GM12878 (cell line): ENCODE measurements around the gene LACRT. TPM values are rescaled to one million over a fixed set of nuclear protein-coding genes. Genes with fewer than 3 reads are reported as not detected.

Experiments
- ATAC-seq: fragments of 200-7000 bp; cut with Tn5 transposase; 3 replicates; pipeline ENCODE4 v1.9.1; 2020; ENCODE audit warnings: mild to moderate bottlenecking, moderate library complexity
- BruUV-seq: library from RNA; stranded (reverse); fragments of 400-500 nt; replicated peaks from 2 replicates; lab custom pipeline; 2021; lab: Mats Ljungman, UMichigan
- CTCF ChIA-PET: fragments of 300-600 bp; sonication (Branson Sonifier 250); formaldehyde crosslinking; extraction: SDS; loops from one replicate; lab custom pipeline; 2021; ENCODE audit warnings: inconsistent platforms; lab: Yijun Ruan, JAX
- POLR2A ChIA-PET: fragments of 350-600 bp; formaldehyde crosslinking; extraction: SDS; loops from one replicate; lab custom pipeline; 2021; ENCODE audit warnings: inconsistent platforms; lab: Charles Lee
- RAD21 ChIA-PET: fragments of 300-600 bp; sonication (Branson Sonifier 250); formaldehyde crosslinking; loops from one replicate; lab custom pipeline; 2023; ENCODE audit warnings: antibody characterized with exemption; ENCODE audit not compliant: unreplicated experiment; lab: Charles Lee
- SMC1A ChIA-PET: fragments of 300-600 bp; sonication (Branson Sonifier 250); formaldehyde crosslinking; loops from one replicate; lab custom pipeline; 2023; ENCODE audit not compliant: unreplicated experiment, uncharacterized antibody; lab: Charles Lee
- DNase-seq: peaks from one replicate; pipeline ENCODE4 v3.0.0-alpha.2; 2011; ENCODE audit warnings: low read depth, low spot score
- FAIRE-seq: peaks from 3 replicates; lab custom pipeline; 2011; peaks lifted over from hg19 to GRCh38; lab: Jason Lieb, UNC
- H2AFZ ChIP-seq: 2 replicates; pipeline ENCODE4 v1.6.0; 2011; ENCODE audit warnings: low read depth, low read length, control low read depth; ENCODE audit not compliant: control insufficient read depth
- H3K27ac ChIP-seq: 2 replicates; pipeline ENCODE4 v1.5.1; 2011; ENCODE audit warnings: control low read depth; ENCODE audit not compliant: control insufficient read depth, insufficient read depth
- H3K27me3 ChIP-seq, 2 experiments: replicated peaks in 1 of 2; 2 replicates each; pipeline versions ENCODE4 v1.6.0 to v1.6.1; 2011; ENCODE audit warnings: low read length in 1 of 2; ENCODE audit not compliant: control insufficient read depth in 2 of 2, insufficient read depth in 2 of 2
- H3K36me3 ChIP-seq, 2 experiments: 2 replicates each; pipeline ENCODE4 v1.5.1; 2011; ENCODE audit warnings: low read length in 1 of 2; ENCODE audit not compliant: control insufficient read depth in 2 of 2, insufficient read depth in 2 of 2
- H3K4me1 ChIP-seq: 2 replicates; pipeline ENCODE4 v1.6.1; 2011; ENCODE audit warnings: mild to moderate bottlenecking, low read length, moderate library complexity, mixed read lengths; ENCODE audit not compliant: control insufficient read depth, insufficient read depth
- H3K4me2 ChIP-seq: 2 replicates; pipeline ENCODE4 v1.6.0; 2011; ENCODE audit warnings: control low read depth; ENCODE audit not compliant: control insufficient read depth, insufficient read depth
- H3K4me3 ChIP-seq: fragments of 200-600 bp; sonication (generic); 2 replicates; pipeline ENCODE4 v1.5.1; 2016
- H3K79me2 ChIP-seq: 2 replicates; pipeline ENCODE4 v1.6.0; 2011; ENCODE audit warnings: low read length; ENCODE audit not compliant: control insufficient read depth, insufficient read depth
- H3K9ac ChIP-seq: 2 replicates; pipeline ENCODE4 v1.8.0; 2011; ENCODE audit warnings: low read length, control low read depth, mixed read lengths; ENCODE audit not compliant: control insufficient read depth, insufficient read depth
- H3K9me3 ChIP-seq: replicated peaks from 3 replicates; pipeline ENCODE4 v1.5.1; 2011; ENCODE audit warnings: mild to moderate bottlenecking, low read length; ENCODE audit not compliant: control insufficient read depth, insufficient read depth
- H4K20me1 ChIP-seq: 2 replicates; pipeline ENCODE4 v1.6.0; 2011; ENCODE audit not compliant: control insufficient read depth, insufficient read depth
- CHD2 ChIP-seq: IDR thresholded peaks from 2 replicates; pipeline ENCODE4 v1.6.1; 2011; ENCODE audit warnings: low read depth, low read length, improper control_type of control experiment, borderline replicate concordance
- CHD4 ChIP-seq: fragments of 200-600 bp; sonication (generic); IDR thresholded peaks from 2 replicates; pipeline ENCODE4 v1.6.1; 2016; ENCODE audit warnings: mild to moderate bottlenecking
- EGR1 ChIP-seq, 2 experiments: IDR thresholded peaks; 1 replicate in 1 of 2; 2 replicates in 1 of 2; pipeline ENCODE4 v1.6.1; 2011 to 2012; ENCODE audit warnings: low read depth in 2 of 2, low read length in 2 of 2, borderline replicate concordance in 1 of 2, mild to moderate bottlenecking in 1 of 2, moderate library complexity in 1 of 2
- GABPA ChIP-seq: IDR thresholded peaks from 2 replicates; pipeline ENCODE4 v1.6.1; 2014; ENCODE audit warnings: antibody characterized with exemption, low read depth, mild to moderate bottlenecking, inconsistent platforms
- IRF4 ChIP-seq: IDR thresholded peaks from 2 replicates; pipeline ENCODE4 v1.6.1; 2011; ENCODE audit warnings: low read depth, low read length
- KDM1A ChIP-seq: fragments of 200-600 bp; sonication (generic); IDR thresholded peaks from 2 replicates; pipeline ENCODE4 v1.6.1; 2016; ENCODE audit warnings: borderline replicate concordance
- RCOR1 ChIP-seq: conservative IDR thresholded peaks from 2 replicates; pipeline ENCODE4 v1.6.1; 2012; ENCODE audit warnings: low read depth, low read length, improper control_type of control experiment
- ZBED1 ChIP-seq: IDR thresholded peaks from 2 replicates; pipeline ENCODE4 v1.6.1; 2016; ENCODE audit warnings: borderline replicate concordance
- WGBS: methylation state at CpG from one replicate; pipeline ENCODE4 v1.1.6; 2016; ENCODE audit warnings: low lambda C conversion rate; ENCODE audit not compliant: insufficient replicate concordance, insufficient coverage; ENCODE audit errors: missing lambda C conversion rate; 5-methylcytosine and 5-hydroxymethylcytosine counted together
- in situ Hi-C: fragments of 300-500 bp; cut with MboI; formaldehyde crosslinking; loops from 9 replicates; pipeline ENCODE4 v1.14.3; 2018; ENCODE audit warnings: mixed read lengths
- intact Hi-C: fragments of 100-400 bp; cut with micrococcal nuclease; formaldehyde crosslinking; loops from one replicate; pipeline ENCODE4 v1.14.2; 2022; ENCODE audit not compliant: unreplicated experiment
- polyA plus RNA-seq, 11 experiments: library from polyadenylated mRNA; depleted of rRNA in 4 of 11; unstranded in 6 of 11; stranded (reverse) in 5 of 11; fragments of >200 nt; fragmentation: Nextera tagmentation in 4 of 11; fragmentation: Illumina TruSeq in 1 of 11; extraction: Ambion mirVana in 4 of 11; extraction: Trizol in 1 of 11; gene quantifications; 1 replicate in 1 of 11; 2 replicates in 10 of 11; pipeline versions ENCODE4 v1.2.1 to v1.2.3, GENCODE V29; 2011 to 2016; ENCODE audit warnings: inconsistent platforms in 2 of 11, missing spikeins in 2 of 11, low read depth in 1 of 11
- total RNA-seq, 4 experiments: library from RNA; depleted of rRNA in 3 of 4; stranded (reverse); fragments of >200 nt in 3 of 4; fragmentation: Illumina TruSeq in 1 of 4; extraction: Trizol in 1 of 4; gene quantifications; 2 replicates each; pipeline versions ENCODE4 v1.2.1 to v1.2.3, GENCODE V29; 2013 to 2021

Gene LACRT
- total and polyA plus RNA-seq, 10 of the 15 experiments (the other 5 are each of a cell fraction or from before 2014, with no cell fraction given) = not detected

GRCh38 chr12:54602661-54603060 lies 32.0 kb downstream of the LACRT start:
- Histone ChIP-seq H3K27ac (no peak overlapping the region), H3K4me1 (no peaks in the 10 kb centered on the region), H3K4me3 (no peak overlapping the region), H4K20me1 (no peaks in the 10 kb centered on the region), H3K4me2 (no peak overlapping the region), H3K9me3 (no peaks in the 10 kb centered on the region), H3K9ac (no peak overlapping the region), H3K36me3 (no peaks in the 10 kb centered on the region), H3K79me2 (no peaks in the 10 kb centered on the region), H2AFZ (no peak overlapping the region), H3K27me3 (no peaks in the 10 kb centered on the region; a peak in 1 of 4 replicates)
- no TSS peak for BruUV-seq
- POLR2A ChIA-PET = no interaction called here
- TF ChIP-seq CHD4 (no peak), EGR1 (IDR thresholded peaks at IDR 0.05; ENCODE audit: borderline replicate concordance in 1 of 2, low read depth in 2 of 2, low read length in 2 of 2) (no peak), IRF4 (no peak), ZBED1 (no peak), CHD2 (no peak), GABPA (no peak)
- 47% methylated on average over 2 of the region's 2 CpGs for WGBS
- no peak for FAIRE-seq
- DNase-seq = no peak
- CTCF ChIA-PET = interaction anchor here (0.6 to 6.3 kb wide), 8 partner anchors 9 to 147 kb away, joined by 3 to 45 read pairs (median 4); no protein-coding TSS in a partner anchor
- RAD21 ChIA-PET = no interaction called here
- in situ Hi-C loops (no loop called here), intact Hi-C loops (loop anchor here (2.0 to 5.0 kb wide), 2 partner anchors 355 to 470 kb away; no protein-coding TSS in a partner anchor)
- no peak for ATAC-seq
- SMC1A ChIA-PET = no interaction called here

- intact Hi-C loops = loop anchor here (2.0 to 5.0 kb wide), 2 partner anchors 355 to 471 kb away; no protein-coding TSS in a partner anchor
- RAD21 ChIA-PET = no interaction called here
- Histone ChIP-seq H3K27ac (no peak overlapping the region), H3K4me3 (no peak overlapping the region), H4K20me1 (no peaks in the 10 kb centered on the region), H3K79me2 (no peaks in the 10 kb centered on the region), H3K4me1 (no peaks in the 10 kb centered on the region), H3K36me3 (no peaks in the 10 kb centered on the region), H3K9me3 (no peaks in the 10 kb centered on the region), H3K4me2 (no peak overlapping the region), H3K9ac (no peak overlapping the region), H3K27me3 (no peaks in the 10 kb centered on the region; a peak in 1 of 4 replicates), H2AFZ (no peak overlapping the region)
- 10% methylated on average over 4 of the region's 4 CpGs for WGBS
- 0 out of 3 replicates have a peak, but pooled peaks have one; percentile 31 for ATAC-seq
- SMC1A ChIA-PET = interaction anchor here (0.8 kb wide), 1 partner anchor 9 kb away, joined by 4 read pairs; no protein-coding TSS in a partner anchor
- POLR2A ChIA-PET = no interaction called here
- BruUV-seq = no TSS peak
- FAIRE-seq = no peak
- CTCF ChIA-PET = interaction anchor here (1.0 to 6.3 kb wide), 8 partner anchors 9 to 470 kb away, joined by 3 to 45 read pairs (median 4); no protein-coding TSS in a partner anchor
- TF ChIP-seq KDM1A (no peak), RCOR1 (no peak)
- DNase-seq = no peak
- in situ Hi-C loops = no loop called here
Measured at GRCh38 chr12:54601841-54602240, 32.9 kb downstream of the LACRT start.
